Osteoblast (primary cell): ENCODE data around the gene MTF2. TPM values are rescaled to one million over a fixed set of nuclear protein-coding genes. Genes with fewer than 3 reads are reported as not detected.

Experiments used
- DNase-seq: peaks from one replicate; pipeline ENCODE4 v3.0.0; 2011; ENCODE audit warnings: low spot score, mixed read lengths; ENCODE audit not compliant: insufficient read length; ENCODE audit errors: missing footprints
- H2AFZ ChIP-seq: 2 replicates; pipeline ENCODE4 v1.6.0; 2011; ENCODE audit warnings: mild to moderate bottlenecking, low read length
- H3K27ac ChIP-seq: 2 replicates; pipeline ENCODE4 v1.5.1; 2011; ENCODE audit warnings: mild to moderate bottlenecking, low read depth, low read length, moderate library complexity
- H3K27me3 ChIP-seq: 2 replicates; pipeline ENCODE4 v1.6.0; 2012; ENCODE audit warnings: mild to moderate bottlenecking, control low read depth, inconsistent platforms, low read length, moderate library complexity; ENCODE audit not compliant: insufficient read depth
- H3K36me3 ChIP-seq: 2 replicates; pipeline ENCODE4 v1.5.1; 2011; ENCODE audit warnings: mild to moderate bottlenecking, low read length, control low read depth, moderate library complexity; ENCODE audit not compliant: insufficient read depth
- H3K4me1 ChIP-seq: 2 replicates; pipeline ENCODE4 v1.5.1; 2011; ENCODE audit warnings: mild to moderate bottlenecking, low read length, control low read depth, moderate library complexity; ENCODE audit not compliant: insufficient read depth
- H3K4me2 ChIP-seq: 2 replicates; pipeline ENCODE4 v1.6.0; 2011; ENCODE audit warnings: mild to moderate bottlenecking, low read length; ENCODE audit not compliant: insufficient read depth
- H3K4me3 ChIP-seq: fragments of 200-600 bp; sonication (generic); 3 replicates; pipeline ENCODE4 v1.5.1; 2012; ENCODE audit warnings: mild to moderate bottlenecking, low read length, inconsistent platforms; ENCODE audit not compliant: insufficient read depth
- H3K79me2 ChIP-seq: 2 replicates; pipeline ENCODE4 v1.6.0; 2012; ENCODE audit warnings: mild to moderate bottlenecking, low read length, control low read depth, inconsistent platforms; ENCODE audit not compliant: insufficient read depth
- H3K9me3 ChIP-seq: 2 replicates; pipeline ENCODE4 v1.5.1; 2011; ENCODE audit warnings: low read depth, low read length, control low read depth
- H4K20me1 ChIP-seq: 2 replicates; pipeline ENCODE4 v1.6.0; 2012; ENCODE audit warnings: mild to moderate bottlenecking, low read length, control low read depth; ENCODE audit not compliant: insufficient read depth
- CTCF ChIP-seq: IDR thresholded peaks from 2 replicates; pipeline ENCODE4 v1.5.1; 2011; ENCODE audit warnings: mild to moderate bottlenecking, low read depth, low read length, moderate library complexity; ENCODE audit errors: extremely low read depth
- total RNA-seq: library from RNA; depleted of rRNA; stranded (reverse); fragments of >200 nt; gene quantifications from 2 replicates; pipeline ENCODE4 v1.2.3, GENCODE V29; 2012

Gene MTF2
- total RNA-seq, 1 donor = 15.9 TPM

- Histone ChIP-seq H3K79me2 (peaks cover 88% of the 10 kb centered on the region), H2AFZ (no peak overlapping the region), H3K27me3 (no peaks in the 10 kb centered on the region), H3K4me3 (no peak overlapping the region), H3K9me3 (no peaks in the 10 kb centered on the region), H3K4me1 (no peaks in the 10 kb centered on the region), H4K20me1 (no peaks in the 10 kb centered on the region), H3K27ac (no peak overlapping the region), H3K36me3 (no peaks in the 10 kb centered on the region), H3K4me2 (no peak overlapping the region)
- DNase-seq = no peak
- no peak for TF ChIP-seq CTCF
Measured at GRCh38 chr1:93093332-93094006, 14.4 kb downstream of the MTF2 start.

GRCh38 chr1:93095804-93096585, 16.9 kb downstream of the MTF2 start:
- no peaks in the 10 kb centered on the region for H3K27me3 ChIP-seq
- no peak overlapping the region for H3K27ac ChIP-seq
- no peak for TF ChIP-seq CTCF
- H2AFZ ChIP-seq = no peak overlapping the region
- H3K4me2 ChIP-seq = no peak overlapping the region
- H3K36me3 ChIP-seq = no peaks in the 10 kb centered on the region
- DNase-seq = peak; percentile 38
- no peaks in the 10 kb centered on the region for H4K20me1 ChIP-seq
- no peaks in the 10 kb centered on the region for H3K4me1 ChIP-seq
- no peak overlapping the region for H3K4me3 ChIP-seq
- H3K79me2 ChIP-seq = peaks cover 91% of the 10 kb centered on the region
- H3K9me3 ChIP-seq = no peaks in the 10 kb centered on the region

GRCh38 chr1:93102142-93102541, 23.1 kb downstream of the MTF2 start:
- no peak for DNase-seq
- Histone ChIP-seq H3K36me3 (no peaks in the 10 kb centered on the region), H3K4me1 (no peaks in the 10 kb centered on the region), H3K27ac (no peak overlapping the region), H4K20me1 (no peaks in the 10 kb centered on the region), H3K79me2 (peaks cover 82% of the 10 kb centered on the region), H3K27me3 (no peaks in the 10 kb centered on the region), H3K4me3 (no peak overlapping the region), H2AFZ (no peak overlapping the region), H3K9me3 (no peaks in the 10 kb centered on the region), H3K4me2 (no peak overlapping the region)
- no peak for TF ChIP-seq CTCF

GRCh38 chr1:93106226-93106625, 27.1 kb downstream of the MTF2 start:
- no peak overlapping the region for H3K4me3 ChIP-seq
- H4K20me1 ChIP-seq = no peaks in the 10 kb centered on the region
- H2AFZ ChIP-seq = no peak overlapping the region
- no peak overlapping the region for H3K4me2 ChIP-seq
- H3K27ac ChIP-seq = no peak overlapping the region
- H3K9me3 ChIP-seq = no peaks in the 10 kb centered on the region
- no peak for TF ChIP-seq CTCF
- H3K27me3 ChIP-seq = no peaks in the 10 kb centered on the region
- peaks cover 4% of the 10 kb centered on the region for H3K4me1 ChIP-seq
- peak; percentile 49 for DNase-seq
- H3K36me3 ChIP-seq = no peaks in the 10 kb centered on the region
- H3K79me2 ChIP-seq = peaks cover 70% of the 10 kb centered on the region
